ENCODE results near the gene SUN5. TPM values are rescaled to one million over a fixed set of nuclear protein-coding genes. Genes with fewer than 3 reads are reported as not detected.

SUN5 gene
- total and polyA plus RNA-seq, 9 donors = not detected

DNA sequence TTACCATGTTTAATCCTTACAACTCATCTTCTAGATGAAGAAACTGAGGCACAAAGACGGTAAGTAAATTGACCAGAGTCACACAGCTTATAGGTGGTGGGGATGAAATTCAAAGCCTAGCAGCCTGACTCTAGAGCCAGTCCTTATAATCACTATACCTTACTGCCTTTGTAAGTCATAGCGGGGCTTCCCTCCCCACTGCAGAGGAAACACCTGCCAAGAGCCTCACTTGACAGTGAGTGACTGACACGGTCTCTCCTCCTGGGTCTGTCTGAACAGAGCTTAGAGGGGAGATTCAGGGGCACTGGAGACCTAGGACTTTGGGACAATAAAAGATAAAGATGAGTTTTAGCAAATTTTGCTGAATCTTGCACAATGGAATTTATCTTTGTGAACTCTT lies 12.8 kb downstream of the SUN5 start:
- Histone ChIP-seq H3K4me3 (ENCODE audit: low read length) (no peak overlapping the region), H3K27ac (ENCODE audit: low read length) (no peak overlapping the region), H3K27me3 (ENCODE audit: control insufficient read depth, insufficient read depth, low read length) (peaks cover 2% of the 10 kb centered on the region), H3K4me1 (ENCODE audit: control insufficient read depth, insufficient read depth, low read length) (no peaks in the 10 kb centered on the region), H3K36me3 (ENCODE audit: control insufficient read depth, insufficient read depth, low read length) (no peaks in the 10 kb centered on the region), H3K9me3 (replicated peaks; ENCODE audit: control insufficient read depth, low read depth, low read length) (no peaks in the 10 kb centered on the region)
- no peak for DNase-seq
- WGBS (ENCODE audit: insufficient coverage) = no CpG with 5 or more reads among the region's 3 CpGs

DNA sequence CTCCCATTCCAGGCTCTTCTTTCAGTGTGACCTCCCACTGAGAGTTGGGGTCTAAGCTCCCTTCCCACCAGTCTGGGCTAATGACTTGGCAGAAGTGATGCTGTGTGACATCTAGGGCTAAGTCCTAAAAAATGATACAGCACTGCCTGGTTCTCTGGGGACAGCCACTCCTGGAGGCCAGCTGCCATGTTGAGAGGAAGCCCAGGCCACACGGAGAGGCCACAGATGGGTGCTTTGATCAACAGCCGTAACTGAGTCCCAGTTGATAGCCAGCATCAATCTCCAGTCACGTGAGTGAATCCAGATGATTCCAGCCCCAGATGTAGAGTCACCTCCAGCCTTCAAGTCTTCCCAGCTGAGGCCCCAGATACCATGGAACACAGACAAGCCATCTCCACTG lies 13.8 kb downstream of the SUN5 start:
- no peak overlapping the region for H3K27ac ChIP-seq (ENCODE audit: low read length)
- peaks cover 2% of the 10 kb centered on the region for H3K27me3 ChIP-seq (ENCODE audit: control insufficient read depth, insufficient read depth, low read length)
- no peaks in the 10 kb centered on the region for H3K4me1 ChIP-seq (ENCODE audit: control insufficient read depth, insufficient read depth, low read length)
- DNase-seq = no peak
- H3K9me3 ChIP-seq (replicated peaks; ENCODE audit: control insufficient read depth, low read depth, low read length) = no peaks in the 10 kb centered on the region
- no peaks in the 10 kb centered on the region for H3K36me3 ChIP-seq (ENCODE audit: control insufficient read depth, insufficient read depth, low read length)
- no peak overlapping the region for H3K4me3 ChIP-seq (ENCODE audit: low read length)
- 23% methylated on average over 3 of the region's 3 CpGs for WGBS (ENCODE audit: insufficient coverage)

DNA sequence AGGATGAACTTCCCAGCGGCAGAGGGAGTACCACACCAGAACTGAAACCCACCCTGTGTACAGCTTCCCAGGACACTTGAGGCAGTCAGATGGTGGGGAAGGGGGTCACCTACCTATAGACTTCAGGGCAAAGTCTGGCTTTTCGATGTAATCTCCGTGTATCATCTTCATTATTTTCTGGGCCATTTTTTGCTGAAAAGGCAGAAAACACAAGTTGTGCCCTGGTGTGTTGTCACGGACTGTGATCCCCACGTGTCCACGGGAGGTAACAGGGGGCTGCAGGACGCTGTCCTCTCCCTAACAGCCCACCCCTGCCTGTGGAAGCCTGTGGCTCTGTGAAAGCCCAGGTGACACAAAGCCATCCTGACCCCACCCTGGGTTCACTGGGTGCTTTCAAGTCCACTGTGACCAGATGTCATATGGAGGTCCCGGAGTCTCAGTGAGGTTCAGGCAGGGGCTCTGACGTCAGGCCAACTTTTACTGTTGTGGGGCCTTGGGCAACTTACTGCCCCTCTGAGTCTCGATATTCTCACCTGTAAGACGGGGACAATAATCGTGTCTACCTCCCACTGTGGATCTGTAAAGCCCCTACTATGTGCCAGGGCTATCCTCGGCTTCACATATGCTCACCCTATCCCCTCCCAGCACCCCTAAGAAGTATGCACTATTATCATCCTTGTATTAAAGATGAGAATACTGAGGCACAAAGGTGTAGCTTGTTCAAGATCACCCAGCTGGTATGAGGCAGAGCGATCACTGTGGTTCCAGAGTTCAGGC lies 14.5 kb downstream of the SUN5 start:
- H3K27ac ChIP-seq (ENCODE audit: low read length) = no peak overlapping the region
- 86% methylated on average over 11 of the region's 14 CpGs for WGBS (ENCODE audit: insufficient coverage)
- no peaks in the 10 kb centered on the region for H3K36me3 ChIP-seq (ENCODE audit: control insufficient read depth, insufficient read depth, low read length)
- H3K4me1 ChIP-seq (ENCODE audit: control insufficient read depth, insufficient read depth, low read length) = no peaks in the 10 kb centered on the region
- DNase-seq = no peak
- H3K9me3 ChIP-seq (replicated peaks; ENCODE audit: control insufficient read depth, low read depth, low read length) = no peaks in the 10 kb centered on the region
- H3K27me3 ChIP-seq (ENCODE audit: control insufficient read depth, insufficient read depth, low read length) = peaks cover 2% of the 10 kb centered on the region
- no peak overlapping the region for H3K4me3 ChIP-seq (ENCODE audit: low read length)

DNA sequence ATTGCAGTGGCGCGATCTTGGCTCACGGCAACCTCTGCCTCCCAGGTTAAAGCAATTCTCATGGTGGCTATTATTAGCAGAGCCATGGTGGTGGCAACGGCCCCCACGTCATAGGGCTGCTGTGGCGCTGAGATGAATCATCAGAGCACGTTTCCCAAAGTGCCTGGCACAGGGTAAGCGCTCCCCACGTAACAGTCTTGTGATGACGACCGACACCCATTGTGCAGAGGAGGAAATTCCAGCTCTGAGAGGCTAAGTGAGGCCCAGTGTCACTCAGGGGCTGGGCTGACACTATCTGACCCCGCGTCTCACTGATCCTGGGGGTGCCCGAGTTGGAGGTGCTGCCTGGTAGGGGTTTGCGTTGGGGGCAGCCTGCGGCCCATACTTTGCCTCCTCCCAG lies 16.2 kb downstream of the SUN5 start:
- 74% methylated on average over 16 of the region's 16 CpGs for WGBS (ENCODE audit: insufficient coverage)
- Histone ChIP-seq H3K36me3 (ENCODE audit: control insufficient read depth, insufficient read depth, low read length) (no peaks in the 10 kb centered on the region), H3K27me3 (ENCODE audit: control insufficient read depth, insufficient read depth, low read length) (peaks cover 2% of the 10 kb centered on the region), H3K4me3 (ENCODE audit: low read length) (no peak overlapping the region), H3K4me1 (ENCODE audit: control insufficient read depth, insufficient read depth, low read length) (no peaks in the 10 kb centered on the region), H3K9me3 (replicated peaks; ENCODE audit: control insufficient read depth, low read depth, low read length) (no peaks in the 10 kb centered on the region), H3K27ac (ENCODE audit: low read length) (no peak overlapping the region)
- no peak for DNase-seq

DNA sequence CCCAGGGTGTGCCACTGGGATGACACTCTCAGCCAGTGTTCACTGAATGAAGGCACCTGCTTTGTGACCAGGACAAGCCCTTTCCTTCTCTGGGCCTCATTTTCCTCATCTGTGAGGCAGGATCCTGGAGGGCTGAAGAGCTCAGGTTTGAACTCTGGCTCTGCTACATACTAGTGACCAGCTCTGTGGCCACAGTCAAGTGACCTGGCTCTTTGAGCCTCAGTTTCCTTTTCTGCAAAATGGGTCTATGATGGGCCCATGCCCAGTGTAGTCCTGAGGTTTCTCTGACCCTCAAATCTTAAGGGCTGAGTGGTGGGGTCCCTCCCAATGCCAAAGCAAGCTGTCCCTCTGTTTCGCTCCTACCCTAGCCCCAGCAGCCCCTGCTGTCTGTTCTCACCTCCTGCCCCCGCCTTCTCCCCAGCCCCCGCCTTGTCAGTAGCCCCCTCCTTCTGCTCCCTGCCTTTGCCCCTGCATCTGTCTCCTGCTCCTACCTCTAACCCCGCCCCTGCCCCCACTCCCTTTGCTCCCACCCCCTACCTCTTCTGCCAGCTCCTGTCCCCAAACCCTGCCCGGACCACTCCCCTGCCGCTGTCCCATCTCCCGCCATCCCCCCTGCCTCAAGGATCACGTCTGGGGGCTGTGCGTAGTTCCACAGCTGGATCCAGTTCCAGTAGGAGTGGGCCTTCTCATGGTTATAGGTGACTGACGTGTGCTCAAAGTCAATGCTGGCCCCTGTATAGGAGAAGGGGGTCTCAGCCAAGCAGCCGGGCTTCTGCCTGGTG lies 17.0 kb downstream of the SUN5 start:
- no peak for DNase-seq
- Histone ChIP-seq H3K4me1 (ENCODE audit: control insufficient read depth, insufficient read depth, low read length) (peaks cover 7% of the 10 kb centered on the region), H3K9me3 (replicated peaks; ENCODE audit: control insufficient read depth, low read depth, low read length) (no peaks in the 10 kb centered on the region), H3K27ac (ENCODE audit: low read length) (no peak overlapping the region), H3K27me3 (ENCODE audit: control insufficient read depth, insufficient read depth, low read length) (peaks cover 2% of the 10 kb centered on the region), H3K36me3 (ENCODE audit: control insufficient read depth, insufficient read depth, low read length) (no peaks in the 10 kb centered on the region), H3K4me3 (ENCODE audit: low read length) (no peak overlapping the region)
- 79% methylated on average over 5 of the region's 11 CpGs for WGBS (ENCODE audit: insufficient coverage)

DNA sequence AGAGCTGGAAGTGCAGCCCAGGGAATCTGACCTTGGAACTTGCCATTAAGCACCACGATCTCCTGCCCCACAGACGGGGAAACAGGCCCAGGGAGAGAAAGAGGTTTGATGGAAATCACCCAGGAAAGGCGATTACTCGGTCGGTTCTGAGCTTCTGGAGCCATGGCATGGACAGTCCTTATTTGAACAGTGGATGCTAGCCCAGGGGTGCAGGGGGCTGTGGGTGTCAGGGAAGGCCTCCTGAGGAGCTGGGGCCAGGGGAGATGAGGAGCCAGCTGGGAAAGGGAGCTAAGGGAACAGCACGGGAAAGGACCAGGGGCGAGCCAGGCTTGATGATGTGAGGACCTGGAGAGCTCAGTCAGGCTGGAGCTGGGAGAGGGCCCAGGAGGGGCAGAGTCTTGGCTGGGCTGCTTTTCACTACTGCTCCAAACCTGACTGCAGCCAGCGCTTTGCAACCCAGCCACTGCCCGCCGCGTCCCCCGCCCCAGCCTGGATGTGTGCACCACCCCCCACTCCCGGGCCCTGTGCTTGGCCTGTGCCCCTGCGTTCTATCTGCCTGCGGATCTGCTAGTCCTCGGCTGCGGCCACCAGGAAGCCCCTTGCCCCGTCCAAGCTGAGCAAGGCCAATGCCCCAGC lies 17.8 kb downstream of the SUN5 start:
- Histone ChIP-seq H3K27me3 (ENCODE audit: control insufficient read depth, insufficient read depth, low read length) (peaks cover 2% of the 10 kb centered on the region), H3K27ac (ENCODE audit: low read length) (no peak overlapping the region), H3K36me3 (ENCODE audit: control insufficient read depth, insufficient read depth, low read length) (no peaks in the 10 kb centered on the region), H3K9me3 (replicated peaks; ENCODE audit: control insufficient read depth, low read depth, low read length) (no peaks in the 10 kb centered on the region), H3K4me1 (ENCODE audit: control insufficient read depth, insufficient read depth, low read length) (peaks cover 7% of the 10 kb centered on the region), H3K4me3 (ENCODE audit: low read length) (no peak overlapping the region)
- WGBS (ENCODE audit: insufficient coverage) = 66% methylated on average over 18 of the region's 18 CpGs
- no peak for DNase-seq

DNA sequence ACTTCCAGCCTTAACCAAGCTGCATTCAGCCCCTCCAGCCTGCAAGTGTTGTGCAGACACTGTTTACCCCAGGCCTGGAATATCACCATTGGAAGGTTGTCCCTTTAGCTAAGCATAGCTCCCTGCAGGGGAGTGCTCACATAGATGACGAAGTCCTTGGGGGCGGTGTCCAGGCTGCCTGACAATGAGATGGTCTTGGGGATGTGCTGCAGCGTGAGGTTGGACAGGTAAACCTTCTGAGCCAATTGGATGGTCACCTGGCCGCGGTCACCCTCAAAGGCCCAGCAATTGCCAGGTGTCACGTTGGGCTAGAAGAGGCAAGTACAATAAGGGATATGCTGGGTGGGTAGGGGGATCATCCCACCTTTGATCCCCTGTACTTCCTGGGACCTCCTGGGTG lies 18.6 kb downstream of the SUN5 start:
- WGBS (ENCODE audit: insufficient coverage) = 88% methylated on average over 6 of the region's 6 CpGs
- no peak overlapping the region for H3K27ac ChIP-seq (ENCODE audit: low read length)
- no peak for DNase-seq
- H3K9me3 ChIP-seq (replicated peaks; ENCODE audit: control insufficient read depth, low read depth, low read length) = no peaks in the 10 kb centered on the region
- peaks cover 9% of the 10 kb centered on the region for H3K4me1 ChIP-seq (ENCODE audit: control insufficient read depth, insufficient read depth, low read length)
- no peaks in the 10 kb centered on the region for H3K27me3 ChIP-seq (ENCODE audit: control insufficient read depth, insufficient read depth, low read length)
- no peaks in the 10 kb centered on the region for H3K36me3 ChIP-seq (ENCODE audit: control insufficient read depth, insufficient read depth, low read length)
- no peak overlapping the region for H3K4me3 ChIP-seq (ENCODE audit: low read length)

DNA sequence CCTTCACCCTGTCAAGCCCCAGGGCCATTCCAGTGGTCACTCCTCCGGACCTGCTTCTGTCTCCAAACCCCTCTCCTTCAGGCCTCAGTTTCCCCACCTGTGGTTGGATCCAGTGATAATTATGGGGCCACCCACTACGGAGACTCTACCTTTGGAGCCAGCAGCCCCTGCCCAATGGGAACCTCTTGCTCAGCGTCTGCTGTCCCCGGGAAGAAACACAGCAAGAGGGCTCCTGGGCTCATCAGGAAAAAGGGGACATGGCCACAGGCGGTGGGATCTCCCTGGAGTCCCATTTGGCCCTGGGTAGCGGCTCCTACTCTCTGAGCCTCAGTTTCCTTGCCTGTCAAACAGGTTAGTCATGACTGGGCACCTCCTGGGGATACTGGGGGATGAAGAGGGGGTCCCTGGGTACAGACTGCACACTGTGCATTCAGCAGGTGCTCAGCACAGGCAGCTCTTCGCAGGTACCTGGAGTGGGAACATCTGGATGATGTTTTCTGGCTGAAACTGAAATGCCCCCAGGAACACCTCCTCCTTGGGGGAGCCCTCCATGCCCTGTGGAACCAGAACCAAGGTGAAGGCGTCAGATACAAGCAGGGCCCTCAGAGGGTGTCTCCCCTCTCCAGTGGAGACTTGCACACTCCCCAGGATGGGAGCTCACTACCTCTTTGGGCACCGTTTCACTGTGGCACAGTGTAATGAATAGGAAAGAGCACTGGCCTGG lies 19.4 kb downstream of the SUN5 start:
- DNase-seq = no peak
- no peaks in the 10 kb centered on the region for H3K27me3 ChIP-seq (ENCODE audit: control insufficient read depth, insufficient read depth, low read length)
- H3K27ac ChIP-seq (ENCODE audit: low read length) = no peak overlapping the region
- 69% methylated on average over 6 of the region's 9 CpGs for WGBS (ENCODE audit: insufficient coverage)
- H3K36me3 ChIP-seq (ENCODE audit: control insufficient read depth, insufficient read depth, low read length) = no peaks in the 10 kb centered on the region
- no peak overlapping the region for H3K4me3 ChIP-seq (ENCODE audit: low read length)
- H3K4me1 ChIP-seq (ENCODE audit: control insufficient read depth, insufficient read depth, low read length) = peaks cover 11% of the 10 kb centered on the region
- H3K9me3 ChIP-seq (replicated peaks; ENCODE audit: control insufficient read depth, low read depth, low read length) = no peaks in the 10 kb centered on the region

DNA sequence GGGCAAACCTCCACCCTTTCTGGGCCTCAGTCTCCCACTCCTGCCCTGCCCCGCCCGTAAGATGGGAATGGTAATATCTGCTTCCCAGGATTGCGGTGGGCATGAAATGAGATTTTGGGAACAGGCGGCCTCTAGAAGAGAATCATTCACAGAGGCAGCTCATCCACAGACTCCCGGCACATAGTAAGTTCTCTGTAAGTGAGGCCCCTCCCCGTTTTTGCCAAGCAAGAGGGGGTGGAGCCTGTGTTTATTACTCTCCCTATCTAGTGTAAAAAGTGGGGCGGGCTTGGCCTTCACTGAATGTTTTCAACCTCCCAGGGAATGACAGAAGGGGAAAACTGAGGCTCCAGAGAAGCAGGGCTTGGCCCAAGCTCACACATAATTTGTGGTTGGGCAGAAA lies 20.0 kb downstream of the SUN5 start:
- WGBS (ENCODE audit: insufficient coverage) = no CpG with 5 or more reads among the region's 7 CpGs
- H3K27me3 ChIP-seq (ENCODE audit: control insufficient read depth, insufficient read depth, low read length) = no peaks in the 10 kb centered on the region
- no peaks in the 10 kb centered on the region for H3K9me3 ChIP-seq (replicated peaks; ENCODE audit: control insufficient read depth, low read depth, low read length)
- peaks cover 11% of the 10 kb centered on the region for H3K4me1 ChIP-seq (ENCODE audit: control insufficient read depth, insufficient read depth, low read length)
- no peaks in the 10 kb centered on the region for H3K36me3 ChIP-seq (ENCODE audit: control insufficient read depth, insufficient read depth, low read length)
- no peak overlapping the region for H3K27ac ChIP-seq (ENCODE audit: low read length)
- H3K4me3 ChIP-seq (ENCODE audit: low read length) = no peak overlapping the region
- DNase-seq = no peak
